ENCODE results near the gene MID1.
A peak's percentile ranks its signal among the peaks of the same experiment; 100 is the strongest.

Gene MID1, protein sequence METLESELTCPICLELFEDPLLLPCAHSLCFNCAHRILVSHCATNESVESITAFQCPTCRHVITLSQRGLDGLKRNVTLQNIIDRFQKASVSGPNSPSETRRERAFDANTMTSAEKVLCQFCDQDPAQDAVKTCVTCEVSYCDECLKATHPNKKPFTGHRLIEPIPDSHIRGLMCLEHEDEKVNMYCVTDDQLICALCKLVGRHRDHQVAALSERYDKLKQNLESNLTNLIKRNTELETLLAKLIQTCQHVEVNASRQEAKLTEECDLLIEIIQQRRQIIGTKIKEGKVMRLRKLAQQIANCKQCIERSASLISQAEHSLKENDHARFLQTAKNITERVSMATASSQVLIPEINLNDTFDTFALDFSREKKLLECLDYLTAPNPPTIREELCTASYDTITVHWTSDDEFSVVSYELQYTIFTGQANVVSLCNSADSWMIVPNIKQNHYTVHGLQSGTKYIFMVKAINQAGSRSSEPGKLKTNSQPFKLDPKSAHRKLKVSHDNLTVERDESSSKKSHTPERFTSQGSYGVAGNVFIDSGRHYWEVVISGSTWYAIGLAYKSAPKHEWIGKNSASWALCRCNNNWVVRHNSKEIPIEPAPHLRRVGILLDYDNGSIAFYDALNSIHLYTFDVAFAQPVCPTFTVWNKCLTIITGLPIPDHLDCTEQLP

DNA sequence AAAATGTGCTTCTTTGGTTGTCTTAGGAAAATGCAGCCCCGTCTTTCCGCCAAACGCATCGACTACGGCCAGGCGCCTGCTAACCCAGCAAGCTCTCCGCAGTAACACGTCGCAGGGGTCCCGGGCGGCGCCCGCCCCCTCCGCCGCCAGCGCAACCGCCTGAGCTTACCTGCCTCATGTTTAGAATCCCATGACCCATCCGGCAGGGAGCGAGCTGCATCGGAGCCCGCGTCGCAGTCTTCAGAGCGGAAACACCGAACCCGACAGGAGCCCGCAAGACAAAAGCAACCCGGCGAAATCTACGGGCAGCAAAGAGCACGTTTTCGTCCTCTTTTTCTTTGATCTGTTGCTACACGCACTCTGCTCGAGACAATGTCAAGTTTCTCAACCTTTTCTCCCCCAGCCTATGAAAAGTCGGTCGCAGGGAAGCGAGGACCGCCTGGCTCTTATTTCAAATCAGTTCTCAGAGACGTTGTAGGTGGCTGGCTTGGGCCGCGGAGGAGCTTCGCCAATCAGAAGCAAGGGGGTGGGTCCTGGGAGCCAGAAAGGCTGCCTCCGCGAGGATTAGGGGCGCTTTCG is at the start of gene MID1:
MID1 (minus strand) TSS at position 465 of the 579 bp plus-strand sequence. CDS start 53,038 bp downstream, outside the sequence.
- DNase-seq: peak; percentile 1 to 4

- no peak for DNase-seq
Measured at GRCh38 chrX:10667143-10667542, 46.8 kb upstream of the MID1 start.

- no peak for DNase-seq
Measured at GRCh38 chrX:10666102-10666501, 45.7 kb upstream of the MID1 start.

DNA sequence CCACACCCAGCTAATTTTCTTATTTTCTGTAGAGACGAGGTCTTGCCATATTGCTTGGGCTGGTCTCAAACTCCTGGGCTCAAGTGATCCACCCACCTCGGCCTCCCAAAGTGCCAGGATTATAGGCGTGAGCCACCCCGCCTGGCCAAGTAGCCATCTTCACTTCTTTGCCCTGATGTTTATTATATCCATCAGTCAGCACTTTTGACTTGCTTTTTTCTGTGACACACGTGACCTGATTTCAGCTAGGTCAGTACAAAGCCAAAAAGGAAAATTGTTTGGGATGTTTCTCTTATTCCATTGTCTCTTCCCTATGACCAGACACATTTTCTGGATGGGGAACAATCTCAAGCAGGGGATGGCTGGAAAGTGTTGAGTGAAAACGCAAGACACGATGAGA is 45.3 kb upstream of the MID1 start:
- no peak for DNase-seq

DNA sequence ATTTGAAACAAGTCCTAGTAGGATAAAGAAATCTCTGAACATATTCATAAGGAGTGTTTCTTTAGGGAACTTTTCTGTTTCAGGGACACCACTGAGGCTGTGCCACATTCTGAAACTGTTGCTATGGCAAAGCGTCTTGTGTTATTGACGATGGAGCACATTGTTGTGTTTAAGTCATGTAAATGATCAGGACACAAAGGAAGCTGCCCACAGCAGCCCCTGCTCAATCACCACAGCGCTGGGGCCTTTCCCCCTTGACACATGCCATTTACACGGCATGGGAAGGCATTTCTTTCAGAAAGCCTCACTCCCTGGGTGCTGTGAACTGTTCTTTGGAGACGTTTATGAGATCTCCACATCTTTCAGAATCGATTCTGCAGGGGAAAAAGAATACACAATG is 39.8 kb upstream of the MID1 start:
- DNase-seq: no peak

DNA sequence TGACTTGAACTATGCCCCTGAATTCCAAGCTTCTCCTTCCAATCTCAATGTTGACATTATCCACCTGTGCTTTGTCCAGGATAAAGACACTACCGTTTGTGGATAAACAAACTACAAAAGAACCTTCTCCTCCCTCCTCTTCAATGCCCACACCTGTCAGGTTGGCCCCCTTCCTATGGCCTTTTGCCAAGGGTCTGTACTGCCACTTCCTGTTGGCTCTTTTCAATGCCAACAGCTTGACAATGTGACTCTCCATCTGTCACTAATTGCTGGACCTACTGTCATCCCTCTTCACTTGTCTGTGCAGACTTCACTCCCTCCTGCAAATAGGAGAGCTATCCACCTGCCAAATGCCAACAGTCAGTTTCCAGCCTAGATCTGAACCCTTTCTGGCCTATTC is 35.8 kb upstream of the MID1 start:
- DNase-seq: no peak

GRCh38 chrX:10654960-10655359 is 34.6 kb upstream of the MID1 start:
- no peak for DNase-seq

DNA sequence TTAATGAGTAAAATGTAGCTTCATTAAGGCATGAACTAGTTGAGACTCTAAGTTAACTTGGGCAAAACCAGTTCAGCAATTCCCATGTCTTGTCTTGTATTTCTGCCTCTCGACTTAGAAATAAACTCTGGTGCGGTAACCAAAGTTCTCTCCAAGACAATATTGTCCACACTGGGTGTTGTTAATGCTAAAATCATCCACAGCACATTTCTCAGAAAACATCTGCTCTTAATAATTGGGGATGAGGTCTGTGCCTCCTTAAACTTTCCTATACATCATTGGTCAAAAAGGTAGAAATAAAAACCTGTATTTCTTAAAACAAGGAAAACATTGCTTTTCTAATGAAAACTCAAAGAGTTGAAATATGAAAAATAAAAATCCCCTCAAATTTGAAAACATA is 32.9 kb upstream of the MID1 start:
- DNase-seq: no peak

GRCh38 chrX:10649265-10649664 is 28.9 kb upstream of the MID1 start:
- DNase-seq: no peak

- DNase-seq: no peak
Measured at GRCh38 chrX:10648614-10649013, 28.2 kb upstream of the MID1 start.

DNA sequence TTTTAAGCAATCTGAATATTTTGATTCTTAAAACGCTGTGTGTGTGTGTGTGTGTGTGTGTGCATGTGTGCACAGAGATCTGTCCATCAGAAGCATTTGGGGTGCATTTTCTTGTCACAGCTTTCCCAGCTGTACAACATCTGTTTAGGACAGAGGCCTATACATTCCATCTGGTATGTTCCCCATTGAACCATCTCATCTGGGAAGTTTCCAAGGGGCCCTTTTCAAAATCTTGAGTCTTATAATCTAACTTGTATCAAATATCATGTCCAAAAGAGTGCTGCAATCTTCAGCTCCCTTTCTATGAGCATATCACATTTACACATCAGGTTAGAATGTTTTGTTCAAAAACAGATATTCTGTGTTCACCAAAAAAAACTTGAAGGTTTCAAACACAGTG is 16.5 kb upstream of the MID1 start:
- no peak for DNase-seq

DNA sequence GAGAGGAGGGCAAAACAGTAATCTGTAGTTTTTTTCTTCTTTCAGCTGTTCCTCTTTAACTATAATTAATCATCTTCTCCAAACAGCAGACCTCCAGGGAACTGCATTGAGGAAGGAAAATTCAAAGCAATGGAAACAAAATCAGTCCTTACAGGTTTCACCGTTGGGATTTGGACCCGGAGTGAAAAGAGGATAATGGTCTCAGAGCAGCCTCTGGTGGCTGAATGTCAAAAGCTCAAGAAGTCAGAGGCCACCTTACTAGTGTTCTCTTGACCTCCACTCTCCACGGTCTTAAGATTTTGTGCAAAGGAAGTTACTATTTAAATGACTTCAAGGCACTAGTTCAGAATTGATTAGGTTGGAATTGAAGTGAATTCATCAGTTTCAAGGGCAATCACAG is 16.0 kb upstream of the MID1 start:
- DNase-seq: no peak

GRCh38 chrX:10634392-10635161 is 14.2 kb upstream of the MID1 start:
- DNase-seq: no peak

- DNase-seq: no peak
Measured at GRCh38 chrX:10633722-10634121, 13.3 kb upstream of the MID1 start.

DNA sequence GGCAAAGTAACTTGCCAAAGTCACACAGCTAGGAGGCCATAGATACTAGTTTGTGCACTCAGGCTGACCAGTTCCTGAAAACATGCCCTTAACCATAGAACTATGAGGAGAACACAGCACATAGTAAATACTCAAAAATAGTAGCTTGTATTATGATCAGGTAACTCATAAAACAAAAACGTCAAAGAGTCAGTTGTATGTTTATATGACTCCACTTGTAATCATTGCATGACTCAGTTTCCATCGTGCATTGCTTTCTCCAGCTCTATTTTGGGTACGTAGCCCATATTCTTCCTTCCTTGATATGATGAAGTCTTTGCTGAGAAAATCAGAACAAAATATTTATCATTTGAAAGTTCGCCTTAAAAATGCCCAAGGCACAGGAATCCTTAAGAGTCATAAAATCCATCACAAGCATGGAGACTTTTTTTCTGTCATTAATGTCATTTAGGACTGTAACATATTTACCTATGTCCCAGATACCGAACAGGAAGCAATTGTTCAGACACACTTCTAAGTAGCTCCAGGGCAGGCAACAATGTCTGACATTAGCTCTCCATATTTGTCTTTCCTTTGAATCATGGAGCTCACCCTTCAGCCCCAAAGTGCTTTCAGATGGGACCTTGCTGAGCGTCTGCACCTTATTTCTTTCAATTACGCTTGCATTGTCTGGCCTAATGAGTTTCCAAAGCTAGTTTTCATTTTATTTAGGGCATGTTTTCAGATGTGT is 11.2 kb upstream of the MID1 start:
- no peak for DNase-seq

- no peak for DNase-seq
Measured at GRCh38 chrX:10630320-10630719, 9.9 kb upstream of the MID1 start.

DNA sequence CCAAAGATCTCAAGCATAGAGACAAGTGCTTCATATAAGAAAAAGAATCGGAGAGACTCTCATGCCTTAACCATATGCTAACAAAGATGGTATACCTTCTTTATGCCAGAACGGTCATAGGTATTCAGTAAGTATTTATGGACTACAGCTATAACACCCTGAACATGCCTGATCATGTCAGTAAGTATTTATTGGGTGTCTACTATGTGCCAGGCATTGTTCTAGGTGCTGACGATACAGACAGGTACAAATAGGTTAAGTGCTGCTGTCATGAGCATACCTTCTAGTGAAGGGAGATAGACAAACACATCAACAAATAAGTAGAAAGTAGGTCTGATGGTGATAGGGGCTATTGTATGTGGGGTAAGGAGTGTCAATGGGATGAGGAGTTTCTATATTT is 9.5 kb upstream of the MID1 start:
- no peak for DNase-seq

- no peak for DNase-seq
Measured at GRCh38 chrX:10628906-10629305, 8.5 kb upstream of the MID1 start.

GRCh38 chrX:10622197-10622596 is 1.8 kb upstream of the MID1 start:
- no peak for DNase-seq

DNA sequence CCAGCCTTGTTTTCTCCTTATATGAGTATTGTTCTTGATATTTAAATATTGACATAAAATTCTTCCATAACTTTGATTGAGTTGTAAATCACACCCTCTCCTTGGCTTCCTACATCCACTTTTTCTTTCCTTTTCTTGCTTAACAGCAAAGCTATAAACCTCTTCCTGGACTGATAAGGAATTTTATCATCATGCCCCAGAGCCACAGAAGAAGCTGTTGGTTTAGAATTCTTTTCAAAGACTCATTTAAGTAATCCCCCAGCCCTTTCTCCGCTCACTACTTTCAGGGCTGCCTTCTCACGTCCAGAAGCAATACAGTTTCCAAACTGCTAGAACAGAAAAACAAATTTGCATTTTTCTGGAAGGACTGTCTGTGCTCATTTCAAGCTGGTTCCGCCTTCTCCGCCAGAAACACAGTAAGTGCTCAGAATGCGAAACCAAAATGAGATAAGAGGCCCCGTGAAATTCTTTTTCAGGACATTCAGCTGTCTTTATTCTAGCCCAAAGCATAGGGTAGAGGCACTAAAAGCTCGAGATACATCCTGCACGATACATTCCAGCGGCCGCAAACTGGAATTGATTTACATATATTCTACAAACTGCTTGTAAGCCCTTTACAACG is 849 bp downstream of the MID1 start:
- DNase-seq: no peak

GRCh38 chrX:10618961-10619360 is 1.4 kb downstream of the MID1 start:
- DNase-seq: no peak

- no peak for DNase-seq
Measured at GRCh38 chrX:10617999-10618351, 2.4 kb downstream of the MID1 start.
